GM18505 (cell line): ENCODE measurements around the gene HDAC4.
"Not testable (repeated sequence)": the region's sequence is repeated elsewhere in the genome, so short reads cannot be mapped to it uniquely, and the experiment has no call there.

Experiments used
- ATAC-seq: cut with Tn5 transposase; IDR thresholded peaks from one replicate; pipeline ENCODE4 v1.9.1; 2021; ENCODE audit not compliant: unreplicated experiment
- POLR2A ChIP-seq: IDR thresholded peaks from 4 replicates; pipeline ENCODE4 v1.6.1; 2011; ENCODE audit warnings: borderline replicate concordance; ENCODE audit not compliant: insufficient read depth, insufficient read length; ENCODE audit errors: extremely low read depth

The HDAC4 gene

GRCh38 chr2:239285932-239286230, 114.9 kb downstream of the HDAC4 start:
- no peak for ATAC-seq
- no peak for TF ChIP-seq POLR2A

DNA sequence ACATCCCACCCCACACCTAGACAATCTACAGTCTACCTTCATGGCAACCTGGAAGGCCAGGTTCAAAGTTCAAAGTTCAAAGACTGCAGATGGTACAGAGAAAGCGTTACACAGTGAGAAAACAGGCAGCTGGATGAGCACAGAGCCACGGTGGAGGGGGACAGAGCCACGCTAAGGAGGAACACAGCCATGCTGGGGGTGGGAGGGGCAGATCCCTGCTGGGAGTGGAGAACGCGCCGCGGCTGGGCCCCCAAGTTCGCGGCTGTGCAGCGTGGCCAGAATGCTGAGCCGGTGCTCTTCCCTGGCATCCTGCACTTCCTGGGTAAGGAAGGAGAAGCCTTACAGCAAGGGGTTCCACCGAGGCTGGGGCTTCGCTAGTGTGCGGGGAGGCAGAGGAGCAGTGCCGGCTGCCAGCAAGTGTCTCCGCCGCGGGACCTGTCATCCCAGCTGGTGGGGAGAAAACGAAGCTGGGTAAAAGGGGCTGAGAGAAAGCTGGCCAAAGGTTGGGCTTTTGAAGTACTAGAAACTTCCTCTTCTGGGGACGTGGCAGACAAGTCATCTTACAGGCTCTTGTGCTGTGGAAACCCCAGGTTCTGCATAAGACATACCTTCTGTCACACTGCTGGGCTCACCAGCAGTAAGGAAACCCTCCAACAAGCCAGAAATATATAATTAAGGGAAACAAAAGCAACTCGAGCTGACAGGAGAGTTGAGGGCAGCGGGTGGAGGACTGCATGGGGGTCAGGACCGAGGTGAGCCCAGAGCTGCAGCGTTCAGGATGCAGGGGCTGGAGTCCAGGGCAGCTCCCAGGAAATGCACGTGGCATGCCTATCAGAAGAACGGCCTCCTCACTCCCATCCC, 115.5 kb downstream of the HDAC4 start:
- no peak for TF ChIP-seq POLR2A
- ATAC-seq, result no peak

GRCh38 chr2:239283961-239284795, 116.6 kb downstream of the HDAC4 start:
- no peak for TF ChIP-seq POLR2A
- no peak for ATAC-seq

GRCh38 chr2:239283288-239283945, 117.4 kb downstream of the HDAC4 start:
- TF ChIP-seq POLR2A, result no peak
- ATAC-seq, result no peak

- ATAC-seq, result no peak
- no peak for TF ChIP-seq POLR2A
Measured at GRCh38 chr2:239282448-239283287, 118.2 kb downstream of the HDAC4 start.

DNA sequence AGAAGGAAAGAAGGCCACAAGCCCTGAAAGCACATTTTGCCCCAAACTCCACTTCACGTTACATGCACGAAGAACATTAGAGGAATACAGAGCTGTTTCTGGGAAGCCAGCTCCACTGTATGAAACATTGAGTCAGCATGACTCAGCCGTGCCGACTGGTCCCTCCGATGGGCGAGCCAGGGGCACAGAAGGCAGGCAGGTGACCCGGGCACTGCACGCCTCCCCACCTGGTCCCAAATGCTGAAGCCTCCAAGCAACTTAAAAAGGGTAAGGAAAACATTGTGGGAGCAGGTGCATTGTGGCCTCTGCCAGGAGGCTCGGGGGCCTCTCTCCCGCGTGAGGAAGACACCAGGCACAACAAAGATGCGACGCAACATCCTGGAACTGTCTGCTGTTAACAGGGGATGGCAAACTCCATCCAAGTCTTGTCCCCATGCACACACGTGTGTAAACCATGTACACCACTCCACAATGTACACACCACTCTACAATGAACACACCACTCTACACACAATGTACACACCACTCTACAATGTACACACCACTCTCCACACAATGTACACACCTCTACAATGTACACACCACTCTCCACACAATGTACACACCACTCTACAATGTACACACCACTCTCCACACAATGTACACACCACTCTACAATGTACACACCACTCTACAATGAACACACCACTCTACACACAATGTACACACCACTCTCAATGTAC, 120.4 kb downstream of the HDAC4 start:
- not testable (repeated sequence) for ATAC-seq

GRCh38 chr2:239279508-239280295, 121.1 kb downstream of the HDAC4 start:
- TF ChIP-seq POLR2A, result no peak
- no peak for ATAC-seq

GRCh38 chr2:239278941-239279365, 121.9 kb downstream of the HDAC4 start:
- no peak for TF ChIP-seq POLR2A
- no peak for ATAC-seq

DNA sequence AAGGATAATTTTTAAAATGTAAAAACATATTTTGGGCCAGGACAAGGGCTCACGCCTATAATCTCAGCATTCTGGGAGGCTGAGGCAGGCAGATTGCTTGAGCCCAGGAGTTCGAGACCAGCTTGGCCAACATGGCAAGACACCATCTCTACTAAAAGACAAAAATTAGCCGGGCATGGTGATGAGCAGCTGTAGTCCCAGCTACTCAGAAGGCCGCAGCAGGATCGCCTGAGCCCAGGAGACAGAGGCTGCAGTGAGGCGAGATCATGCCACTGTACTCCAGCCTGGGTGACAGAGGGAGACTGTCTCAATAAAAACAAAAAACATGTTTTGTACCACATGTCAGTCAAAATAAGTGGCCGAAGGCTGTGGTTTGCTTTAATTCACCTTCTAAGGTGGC, 122.5 kb downstream of the HDAC4 start:
- no peak for TF ChIP-seq POLR2A
- ATAC-seq, result no peak

DNA sequence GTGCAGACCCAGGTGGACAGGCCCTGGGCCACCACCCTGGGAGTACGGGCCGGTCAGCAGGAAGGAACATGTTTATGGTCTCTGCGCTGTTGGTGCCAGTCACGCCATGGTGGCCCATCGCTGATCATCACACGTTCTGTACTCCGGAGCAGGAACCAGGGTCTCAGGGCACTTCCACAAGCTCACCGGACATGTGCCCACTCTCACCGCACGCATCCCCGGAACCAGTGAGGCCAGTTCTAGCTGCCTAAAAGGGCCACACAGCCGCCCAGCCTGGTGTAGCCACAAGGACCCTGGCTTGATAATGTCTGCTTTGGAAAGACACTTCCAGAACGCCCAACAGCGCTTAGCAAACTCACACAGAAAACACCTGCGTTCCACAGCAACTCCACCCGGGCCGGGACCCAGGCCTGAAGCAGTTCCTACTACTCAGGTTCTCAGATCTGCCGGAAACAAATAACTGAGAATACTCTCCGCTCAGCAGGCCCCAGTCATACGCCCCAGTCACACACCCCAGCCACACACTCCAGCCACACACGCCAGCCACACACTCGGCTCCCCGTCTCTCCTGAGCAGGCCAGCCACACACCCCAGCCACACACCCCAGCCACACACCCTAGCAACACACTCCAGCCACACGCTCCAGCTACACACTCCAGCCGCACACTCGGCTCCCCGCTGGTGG, 123.3 kb downstream of the HDAC4 start:
- no peak for ATAC-seq
- TF ChIP-seq POLR2A, result no peak

DNA sequence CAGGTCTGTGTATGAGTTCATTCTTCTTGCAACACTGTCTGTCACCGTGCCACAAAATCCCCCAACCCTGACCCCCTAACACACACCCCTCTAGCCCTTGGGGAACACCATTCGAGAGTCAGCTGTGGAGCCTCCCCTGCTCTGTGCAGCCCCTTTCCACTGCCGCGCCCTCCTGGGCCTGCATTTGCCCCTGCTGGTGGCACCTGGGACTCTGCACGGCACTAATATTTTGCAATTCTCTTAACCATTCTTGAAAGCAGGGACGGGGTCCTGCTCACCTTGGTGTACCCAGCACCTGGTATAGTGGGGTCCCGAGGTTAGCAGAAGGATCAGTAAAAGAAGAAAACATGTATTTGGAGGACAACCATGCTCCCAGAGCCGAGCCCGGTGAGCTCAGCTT, 124.0 kb downstream of the HDAC4 start:
- no peak for TF ChIP-seq POLR2A
- no peak for ATAC-seq
